Naive B cell (primary cell): ENCODE results near the gene MRPL43. TPM values are rescaled to one million over a fixed set of nuclear protein-coding genes. Genes with fewer than 3 reads are reported as not detected.
"Not testable (repeated sequence)": the region's sequence is repeated elsewhere in the genome, so short reads cannot be mapped to it uniquely, and the experiment has no call there.

Experiments used
- ATAC-seq, 2 donors: fragments of 150-1000 bp; cut with Tn5 transposase; 2 replicates each; pipeline ENCODE4 v1.10.0; 2021; ENCODE audit warnings: low read depth in 2 of 2, mild to moderate bottlenecking in 2 of 2, moderate library complexity in 2 of 2
- DNase-seq: peaks from one replicate; pipeline ENCODE4 v3.0.0; 2022
- H3K27ac Mint-ChIP-seq, 6 donors: one replicate each; pipeline ENCODE4 v1.8.0; 2020 to 2022; ENCODE audit warnings: mild to moderate bottlenecking in 6 of 6, mixed read lengths in 6 of 6, moderate library complexity in 5 of 6, inconsistent platforms in 2 of 6
- H3K27me3 Mint-ChIP-seq, 3 donors: one replicate each; pipeline ENCODE4 v1.8.0; 2021 to 2022; ENCODE audit warnings: mixed read lengths in 3 of 3, mild to moderate bottlenecking in 1 of 3
- H3K36me3 Mint-ChIP-seq, 2 donors: one replicate each; pipeline ENCODE4 v1.8.0; 2020 to 2022; ENCODE audit warnings: mixed read lengths in 2 of 2, inconsistent platforms in 1 of 2, mild to moderate bottlenecking in 1 of 2
- H3K4me1 Mint-ChIP-seq, 3 donors: one replicate each; pipeline ENCODE4 v1.8.0; 2020 to 2022; ENCODE audit warnings: mixed read lengths in 3 of 3, inconsistent platforms in 1 of 3, mild to moderate bottlenecking in 1 of 3, moderate library complexity in 1 of 3
- H3K4me3 Mint-ChIP-seq, 8 donors: one replicate each; pipeline ENCODE4 v1.8.0; 2020 to 2022; ENCODE audit warnings: mild to moderate bottlenecking in 8 of 8, mixed read lengths in 8 of 8, moderate library complexity in 8 of 8, inconsistent platforms in 2 of 8
- H3K9me3 Mint-ChIP-seq, 7 donors: one replicate each; pipeline ENCODE4 v1.8.0; 2020 to 2022; ENCODE audit warnings: mixed read lengths in 7 of 7, mild to moderate bottlenecking in 5 of 7, inconsistent platforms in 2 of 7, moderate library complexity in 1 of 7
- polyA plus RNA-seq, 6 donors: library from polyadenylated mRNA; unstranded; fragments of 300-500 nt; fragmentation: Illumina TruSeq; gene quantifications; one replicate each; pipeline ENCODE4 v1.2.3, GENCODE V29; 2021; ENCODE audit warnings: low read depth in 6 of 6

MRPL43 gene
- 100 to 1,000 TPM in 4 of 6 donors, 10 to 100 TPM in 2; 74.4 to 125 (median 113) TPM for polyA plus RNA-seq

- DNase-seq (peak; percentile 79), ATAC-seq (peak; percentile 96 to 97)
- Mint-ChIP-seq H3K27me3 (no peaks in the 10 kb centered on the region), H3K9me3 (peaks cover 0 to 8% (median 0%) of the 10 kb centered on the region in 7 donors), H3K36me3 (peaks cover 16 to 25% of the 10 kb centered on the region in 2 donors), H3K4me3 (peak within 1 kb of the TSS; percentile 93 to 100 (median 98)), H3K27ac (peak within 1 kb of the TSS; percentile 86 to 97 (median 94)), H3K4me1 (peaks cover 29 to 48% (median 36%) of the 10 kb centered on the region in 3 donors)
These were observed at the start of gene MRPL43, which contains the start of gene TWNK for GRCh38 chr10:100986952-100987684. Gene MRPL43, minus strand, starts transcription at chr10:100987497. Its CDS starts 54 bp downstream, at chr10:100987443. Gene TWNK, plus strand, starts transcription at chr10:100987543. Its CDS starts 668 bp downstream, at chr10:100988211.

GRCh38 chr10:101036726-101037125, 49.4 kb upstream of the MRPL43 start:
- DNase-seq (no peak), ATAC-seq (no peak)
- Mint-ChIP-seq H3K4me1 (peaks cover 12 to 14% (median 12%) of the 10 kb centered on the region in 3 donors), H3K36me3 (peaks cover 0 to 24% of the 10 kb centered on the region in 2 donors), H3K4me3 (peak overlapping the region in 1 of 8 donors; percentile 16), H3K27ac (peak overlapping the region in 1 of 6 donors; percentile 11), H3K9me3 (no peaks in the 10 kb centered on the region), H3K27me3 (no peaks in the 10 kb centered on the region)

- no peaks in the 10 kb centered on the region for H3K9me3 Mint-ChIP-seq
- DNase-seq = no peak
- H3K4me3 Mint-ChIP-seq = no peak overlapping the region
- peaks cover 0 to 24% of the 10 kb centered on the region in 2 donors for H3K36me3 Mint-ChIP-seq
- no peaks in the 10 kb centered on the region for H3K27me3 Mint-ChIP-seq
- H3K27ac Mint-ChIP-seq = peak overlapping the region in 3 of 6 donors; percentile 11 to 78 (median 30)
- H3K4me1 Mint-ChIP-seq = peaks cover 13 to 17% (median 15%) of the 10 kb centered on the region in 3 donors
- ATAC-seq = no peak
These were observed 48.8 kb upstream of the MRPL43 start for GRCh38 chr10:101035916-101036702.

GRCh38 chr10:101035314-101035713, 48.0 kb upstream of the MRPL43 start:
- no peak overlapping the region for H3K27ac Mint-ChIP-seq
- H3K4me3 Mint-ChIP-seq = no peak overlapping the region
- no peak for DNase-seq
- peaks cover 0 to 24% of the 10 kb centered on the region in 2 donors for H3K36me3 Mint-ChIP-seq
- H3K4me1 Mint-ChIP-seq = peaks cover 13 to 19% (median 15%) of the 10 kb centered on the region in 3 donors
- H3K27me3 Mint-ChIP-seq = no peaks in the 10 kb centered on the region
- ATAC-seq = no peak
- H3K9me3 Mint-ChIP-seq = no peaks in the 10 kb centered on the region

GRCh38 chr10:101034404-101034803, 47.1 kb upstream of the MRPL43 start:
- peaks cover 0 to 24% of the 10 kb centered on the region in 2 donors for H3K36me3 Mint-ChIP-seq

GRCh38 chr10:101033276-101033675, 46.0 kb upstream of the MRPL43 start:
- DNase-seq (no peak), ATAC-seq (no peak)
- Mint-ChIP-seq H3K27ac (peak overlapping the region in 1 of 6 donors; percentile 58), H3K9me3 (no peaks in the 10 kb centered on the region), H3K4me3 (peak overlapping the region in 6 of 8 donors; percentile 53 to 97 (median 89)), H3K36me3 (peaks cover 0 to 21% of the 10 kb centered on the region in 2 donors), H3K27me3 (peaks cover 0 to 15% (median 15%) of the 10 kb centered on the region in 3 donors), H3K4me1 (peaks cover 17 to 22% (median 19%) of the 10 kb centered on the region in 3 donors)

More at GRCh38 chr10:101034404-101034803, 47.1 kb upstream of the MRPL43 start:
- DNase-seq, ATAC-seq, H3K27me3 Mint-ChIP-seq, H3K9me3 Mint-ChIP-seq: not testable (repeated sequence)
- H3K4me3 Mint-ChIP-seq = peak overlapping the region in 1 of 8 donors; percentile 27
- H3K4me1 Mint-ChIP-seq = peaks cover 16 to 19% (median 17%) of the 10 kb centered on the region in 3 donors
- peak overlapping the region in 1 of 6 donors; percentile 79 for H3K27ac Mint-ChIP-seq

- peaks cover 2 to 20% (median 18%) of the 10 kb centered on the region in 3 donors for H3K27me3 Mint-ChIP-seq
- peaks cover 0 to 16% of the 10 kb centered on the region in 2 donors for H3K36me3 Mint-ChIP-seq
- ATAC-seq = no peak
- H3K4me1 Mint-ChIP-seq = peaks cover 17 to 22% (median 19%) of the 10 kb centered on the region in 3 donors
- DNase-seq = no peak
- H3K4me3 Mint-ChIP-seq = peak overlapping the region; percentile 84 to 97 (median 96)
- peaks cover 0 to 1% (median 0%) of the 10 kb centered on the region in 7 donors for H3K9me3 Mint-ChIP-seq
- H3K27ac Mint-ChIP-seq = peak overlapping the region in 4 of 6 donors; percentile 70 to 95 (median 84)
These were observed 45.4 kb upstream of the MRPL43 start for GRCh38 chr10:101032637-101033224.

GRCh38 chr10:101031796-101032636, 44.7 kb upstream of the MRPL43 start:
- ATAC-seq (peak; percentile 45 to 50), DNase-seq (peak; percentile 55)
- H3K36me3 Mint-ChIP-seq = peaks cover 0 to 13% of the 10 kb centered on the region in 2 donors
- peaks cover 17 to 22% (median 19%) of the 10 kb centered on the region in 3 donors for H3K4me1 Mint-ChIP-seq
- H3K9me3 Mint-ChIP-seq = peaks cover 0 to 2% (median 0%) of the 10 kb centered on the region in 7 donors
- H3K27ac Mint-ChIP-seq = peak overlapping the region; percentile 33 to 98 (median 93)
- peak overlapping the region; percentile 84 to 97 (median 96) for H3K4me3 Mint-ChIP-seq
- H3K27me3 Mint-ChIP-seq = peaks cover 9 to 27% (median 25%) of the 10 kb centered on the region in 3 donors

GRCh38 chr10:101031128-101031795, 44.0 kb upstream of the MRPL43 start, which contains the start of the genes PDZD7 and SFXN3:
Gene PDZD7, minus strand, starts transcription at chr10:101031129. Its CDS starts 910 bp downstream, at chr10:101030219.
Gene SFXN3, plus strand, starts transcription at chr10:101031234. Its CDS starts 3,461 bp downstream, at chr10:101034695.
- DNase-seq (peak; percentile 95), ATAC-seq (peak; percentile 87 to 89)
- Mint-ChIP-seq H3K36me3 (peaks cover 0 to 7% of the 10 kb centered on the region in 2 donors), H3K9me3 (peaks cover 0 to 2% (median 0%) of the 10 kb centered on the region in 7 donors), H3K27ac (peak within 1 kb of the TSS; percentile 82 to 98 (median 92)), H3K27me3 (peaks cover 12 to 30% (median 29%) of the 10 kb centered on the region in 3 donors), H3K4me3 (peak within 1 kb of the TSS; percentile 84 to 97 (median 96)), H3K4me1 (peaks cover 17 to 22% (median 19%) of the 10 kb centered on the region in 3 donors)

GRCh38 chr10:101030496-101031127, 43.3 kb upstream of the MRPL43 start:
- H3K4me3 Mint-ChIP-seq = peak overlapping the region; percentile 84 to 97 (median 96)
- no peak for ATAC-seq
- peaks cover 0 to 2% (median 0%) of the 10 kb centered on the region in 7 donors for H3K9me3 Mint-ChIP-seq
- peaks cover 0 to under 1% of the 10 kb centered on the region in 2 donors for H3K36me3 Mint-ChIP-seq
- peak overlapping the region in 5 of 6 donors; percentile 76 to 98 (median 91) for H3K27ac Mint-ChIP-seq
- peaks cover 12 to 30% (median 29%) of the 10 kb centered on the region in 3 donors for H3K27me3 Mint-ChIP-seq
- DNase-seq = no peak
- peaks cover 17 to 22% (median 19%) of the 10 kb centered on the region in 3 donors for H3K4me1 Mint-ChIP-seq
